Measurements from ENCODE around the gene GAREM1. TPM values are rescaled to one million over a fixed set of nuclear protein-coding genes. Genes with fewer than 3 reads are reported as not detected.

Gene GAREM1
- total and polyA plus RNA-seq, 2 of the 8 experiments (the other 6 are each of a cell fraction or from before 2014, with no cell fraction given): 3.6 to 9.2 TPM

DNA sequence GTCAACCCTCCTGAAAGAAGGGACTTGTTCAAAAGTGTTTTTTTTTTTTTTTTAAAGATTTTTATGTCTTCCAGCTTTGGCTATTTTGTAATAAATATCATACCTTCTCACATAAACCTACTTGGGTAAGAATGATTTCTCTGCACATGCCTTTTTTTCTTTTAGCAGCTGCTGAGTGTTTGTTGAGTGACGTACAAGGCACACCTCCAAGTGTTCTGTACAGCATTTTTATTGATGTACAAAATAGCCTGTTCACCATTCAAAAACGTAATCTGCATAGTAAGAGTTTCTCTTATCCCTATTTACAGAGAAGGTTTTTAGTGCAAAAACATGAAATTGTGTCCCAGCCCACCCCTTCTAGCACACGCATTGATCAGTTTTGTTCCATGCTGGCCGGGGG is 203.2 kb downstream of the GAREM1 start (continued):
- TF ChIP-seq, protein P1, sequence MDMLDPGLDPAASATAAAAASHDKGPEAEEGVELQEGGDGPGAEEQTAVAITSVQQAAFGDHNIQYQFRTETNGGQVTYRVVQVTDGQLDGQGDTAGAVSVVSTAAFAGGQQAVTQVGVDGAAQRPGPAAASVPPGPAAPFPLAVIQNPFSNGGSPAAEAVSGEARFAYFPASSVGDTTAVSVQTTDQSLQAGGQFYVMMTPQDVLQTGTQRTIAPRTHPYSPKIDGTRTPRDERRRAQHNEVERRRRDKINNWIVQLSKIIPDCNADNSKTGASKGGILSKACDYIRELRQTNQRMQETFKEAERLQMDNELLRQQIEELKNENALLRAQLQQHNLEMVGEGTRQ (IDR thresholded peaks at IDR 0.05; ENCODE audit: low read length): no peak
- no peak for TF ChIP-seq GTF2F1 (IDR thresholded peaks at IDR 0.05; ENCODE audit: borderline replicate concordance, low read depth, low read length)

Data from H1 (cell line).